GM04503 (cell line): ENCODE measurements around the gene XXYLT1.

Source experiments
- DNase-seq: peaks from one replicate; pipeline ENCODE4 v3.0.0-alpha.2; 2012; ENCODE audit warnings: low read depth

Gene XXYLT1

DNA sequence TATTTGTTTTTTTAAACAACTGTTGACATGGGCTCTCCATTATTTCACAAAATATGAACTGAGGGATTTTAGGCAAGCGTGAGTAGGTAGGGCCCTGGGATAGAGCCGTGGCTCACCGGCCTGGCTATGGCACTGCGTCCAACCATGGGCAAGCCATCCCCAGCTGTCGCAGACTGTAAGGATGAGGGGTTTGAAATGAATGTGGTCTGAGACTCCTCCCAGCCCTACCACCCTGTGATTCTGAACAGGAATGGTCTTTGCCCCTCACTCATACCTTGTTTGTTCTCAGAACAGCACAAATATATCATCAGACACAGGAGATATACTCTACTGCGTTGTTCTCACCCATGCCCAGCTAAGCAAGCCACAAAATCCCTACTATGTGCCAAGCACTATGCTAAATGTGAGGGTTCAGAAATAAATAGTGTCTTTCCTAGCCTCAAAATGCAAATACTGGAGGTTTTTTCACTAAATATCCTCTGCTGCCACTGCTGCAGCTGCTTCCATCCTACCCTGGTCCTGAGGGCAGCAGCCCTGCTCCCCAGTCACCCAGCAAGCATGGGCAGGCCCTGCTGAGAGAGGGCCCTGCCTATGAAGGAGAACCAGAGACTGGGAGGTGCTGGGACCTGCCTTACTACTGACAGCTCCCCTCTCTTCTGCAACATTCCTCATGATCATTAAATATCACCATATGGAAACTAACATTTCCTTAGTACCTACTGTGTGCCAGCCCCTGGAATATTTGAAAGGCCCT is 102.8 kb downstream of the XXYLT1 start:
- no peak for DNase-seq

DNA sequence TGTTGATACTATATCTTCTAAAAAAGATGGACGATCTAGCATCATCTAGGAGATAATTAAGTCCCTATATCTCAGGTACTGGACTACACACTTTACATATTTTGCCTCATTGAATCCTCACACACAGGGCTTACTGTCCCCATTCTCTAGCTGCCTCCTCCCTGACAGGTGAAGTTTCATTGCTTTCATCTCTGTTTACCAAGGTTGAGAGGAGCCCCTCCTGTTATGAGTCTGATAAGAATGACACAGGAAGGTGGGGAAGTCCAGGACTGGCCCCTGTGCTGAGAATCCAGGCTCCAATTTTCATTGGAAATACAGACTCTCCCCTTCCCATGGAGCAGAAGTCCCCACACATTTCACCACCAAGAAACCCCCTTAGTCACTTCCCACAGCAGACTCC is 105.2 kb downstream of the XXYLT1 start:
- no peak for DNase-seq

DNA sequence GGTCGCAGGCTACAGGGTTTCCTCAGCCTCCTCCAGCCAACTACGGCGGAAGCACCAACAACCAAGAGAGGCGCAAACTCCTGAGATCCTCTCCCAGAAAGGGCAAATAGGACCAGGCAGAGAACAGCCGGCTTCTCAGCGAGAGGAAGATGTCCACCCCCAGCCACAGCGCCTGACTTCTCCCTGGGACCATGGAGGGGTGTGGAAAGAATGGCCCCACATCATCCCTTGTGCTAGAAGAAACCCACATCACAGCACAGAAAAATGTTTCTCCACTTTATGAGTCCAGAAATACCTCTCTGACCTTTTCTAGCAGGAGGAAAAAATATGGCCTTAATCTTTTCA is 105.7 kb downstream of the XXYLT1 start:
- no peak for DNase-seq

DNA sequence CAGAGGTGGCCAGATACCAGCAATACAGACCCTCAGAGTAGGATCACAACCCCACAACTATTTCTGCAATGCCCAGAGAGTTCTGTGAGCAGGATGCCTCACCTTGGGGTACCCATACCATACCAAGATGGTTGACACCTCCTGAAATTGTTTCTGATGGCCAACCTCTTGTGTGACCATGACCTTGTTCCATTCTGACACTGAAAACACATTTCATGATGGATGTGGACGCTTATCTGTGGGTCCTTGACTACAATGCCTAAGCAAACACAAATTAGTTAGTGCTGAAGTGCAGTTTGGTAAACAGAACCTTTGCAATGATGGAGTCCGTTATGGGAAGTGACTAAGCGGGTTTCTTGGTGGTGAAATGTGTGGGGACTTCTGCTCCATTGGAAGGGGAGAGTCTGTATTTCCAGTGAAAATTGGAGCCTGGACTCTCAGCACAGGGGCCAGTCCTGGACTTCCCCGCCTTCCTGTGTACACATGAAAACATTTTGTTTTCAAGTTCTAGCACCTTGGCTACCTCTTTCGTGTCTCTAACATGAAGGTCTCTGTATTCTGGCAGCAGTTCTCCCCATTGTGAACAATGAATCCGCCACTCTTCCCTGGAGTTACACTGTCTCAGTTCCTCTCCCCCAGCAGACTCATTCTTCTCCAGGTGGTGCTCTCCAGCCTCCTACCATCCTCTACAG is 106.2 kb downstream of the XXYLT1 start:
- no peak for DNase-seq

DNA sequence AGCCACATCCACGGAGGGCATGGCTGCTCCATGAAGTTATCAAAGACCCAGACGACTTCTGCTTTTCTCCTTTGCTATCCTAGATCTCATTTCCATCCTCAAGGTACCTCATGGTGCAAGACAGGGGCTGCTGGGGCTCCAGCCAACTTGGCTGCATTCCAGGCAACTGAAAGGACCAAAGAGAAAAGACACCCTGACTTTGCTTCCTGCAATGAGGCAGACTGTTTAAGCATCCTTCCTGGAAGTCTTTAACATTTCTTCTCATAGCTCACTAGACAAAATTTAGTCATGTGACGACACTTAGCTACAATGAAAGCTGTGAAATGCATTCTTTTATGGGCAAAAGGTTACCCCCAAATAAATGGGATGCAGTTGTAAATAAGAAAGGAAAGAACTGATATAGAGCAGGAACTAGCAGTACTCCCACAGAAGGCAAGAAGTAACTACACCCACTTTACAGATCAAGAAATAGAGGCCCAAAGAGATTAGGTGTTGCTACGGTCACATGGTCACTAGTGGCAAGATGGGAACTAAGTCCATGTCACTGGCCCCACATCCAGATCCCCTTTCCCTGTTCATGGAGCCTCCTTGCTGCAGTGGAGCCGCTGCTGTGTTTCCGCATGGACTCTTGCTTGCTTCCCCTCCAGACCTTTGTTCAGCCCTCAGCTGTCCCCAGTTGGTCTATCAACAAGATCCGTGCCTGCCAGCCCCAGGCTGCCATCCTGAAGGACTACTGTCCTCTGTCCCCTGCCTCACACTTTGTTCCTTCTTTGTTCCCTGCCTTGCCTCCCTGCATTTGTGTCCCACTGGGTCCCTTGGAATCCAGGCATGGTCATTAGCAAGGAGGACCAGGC is 107.0 kb downstream of the XXYLT1 start:
- no peak for DNase-seq

DNA sequence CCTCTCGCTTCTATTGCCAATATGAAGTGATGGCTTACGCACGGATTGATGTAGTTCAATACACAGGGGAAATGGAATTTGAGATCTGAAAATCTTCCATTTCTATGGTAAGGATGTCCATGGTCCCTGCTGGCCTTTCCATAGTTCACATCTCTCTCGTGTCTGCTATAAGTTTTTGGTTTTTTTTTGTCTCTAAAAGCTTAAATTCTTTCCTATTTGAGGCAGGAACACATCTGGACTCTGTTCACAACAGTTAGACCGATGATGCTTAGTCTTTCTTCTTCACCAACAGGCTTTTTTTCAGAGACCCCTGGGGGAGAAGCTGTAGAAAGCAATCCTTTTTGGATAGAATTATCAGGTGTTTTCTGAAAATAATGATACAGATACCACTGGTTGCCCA is 108.1 kb downstream of the XXYLT1 start:
- no peak for DNase-seq

DNA sequence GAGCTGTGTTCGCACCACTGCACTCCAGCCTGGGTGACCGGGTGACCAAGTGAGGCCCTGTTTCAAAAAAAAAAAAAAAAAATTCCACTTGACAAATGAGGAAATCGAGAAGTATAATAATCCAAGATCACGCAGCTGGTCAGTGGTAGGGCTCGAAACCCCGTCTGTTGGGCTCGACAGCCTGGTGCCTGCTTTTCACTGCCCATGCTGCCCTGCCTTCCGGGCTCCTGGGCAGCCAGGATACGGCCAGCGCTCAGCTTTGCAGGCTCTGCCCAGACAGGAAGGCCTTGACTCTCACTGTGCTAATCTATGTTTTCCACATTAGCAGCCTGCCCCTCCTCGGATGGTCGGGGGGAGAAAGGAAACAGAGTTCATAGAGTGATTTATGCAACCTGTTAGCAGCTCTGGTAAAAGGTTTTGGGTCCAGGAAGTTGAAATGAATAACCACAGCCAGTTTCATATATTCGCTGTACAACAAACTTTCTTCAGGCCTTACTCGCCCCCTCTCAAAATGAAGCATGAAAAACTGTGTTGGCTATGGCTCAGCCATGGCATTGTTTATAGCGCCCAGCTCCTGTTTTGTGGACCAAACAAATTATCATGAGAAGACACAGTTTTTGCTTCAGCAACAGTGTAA is 108.8 kb downstream of the XXYLT1 start:
- no peak for DNase-seq

DNA sequence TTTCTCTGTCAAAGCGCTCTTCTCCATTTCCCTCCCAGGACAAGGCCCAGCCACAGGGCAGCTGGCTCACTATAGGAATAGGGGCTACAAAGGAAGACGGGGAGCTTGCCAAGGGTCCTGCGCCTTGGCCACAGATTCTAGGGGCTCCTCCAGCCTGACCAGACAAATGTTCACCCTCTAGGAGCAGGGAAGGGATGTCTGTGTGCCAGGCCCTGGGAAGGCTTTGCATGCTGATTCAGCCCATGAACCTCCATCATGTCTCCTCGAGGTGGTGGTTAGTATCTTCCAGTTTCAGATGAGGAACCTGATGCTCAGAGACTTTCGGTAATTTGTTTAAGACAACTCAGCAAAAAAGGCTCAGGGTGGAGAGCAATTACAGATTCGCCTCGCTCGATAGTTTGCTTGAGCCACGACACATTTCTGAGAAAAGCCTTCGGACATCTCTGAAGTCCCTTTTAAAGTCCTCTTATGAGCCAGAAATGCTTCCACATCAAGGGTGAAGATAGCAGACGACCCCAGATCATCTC is 110.0 kb downstream of the XXYLT1 start:
- DNase-seq = no peak

DNA sequence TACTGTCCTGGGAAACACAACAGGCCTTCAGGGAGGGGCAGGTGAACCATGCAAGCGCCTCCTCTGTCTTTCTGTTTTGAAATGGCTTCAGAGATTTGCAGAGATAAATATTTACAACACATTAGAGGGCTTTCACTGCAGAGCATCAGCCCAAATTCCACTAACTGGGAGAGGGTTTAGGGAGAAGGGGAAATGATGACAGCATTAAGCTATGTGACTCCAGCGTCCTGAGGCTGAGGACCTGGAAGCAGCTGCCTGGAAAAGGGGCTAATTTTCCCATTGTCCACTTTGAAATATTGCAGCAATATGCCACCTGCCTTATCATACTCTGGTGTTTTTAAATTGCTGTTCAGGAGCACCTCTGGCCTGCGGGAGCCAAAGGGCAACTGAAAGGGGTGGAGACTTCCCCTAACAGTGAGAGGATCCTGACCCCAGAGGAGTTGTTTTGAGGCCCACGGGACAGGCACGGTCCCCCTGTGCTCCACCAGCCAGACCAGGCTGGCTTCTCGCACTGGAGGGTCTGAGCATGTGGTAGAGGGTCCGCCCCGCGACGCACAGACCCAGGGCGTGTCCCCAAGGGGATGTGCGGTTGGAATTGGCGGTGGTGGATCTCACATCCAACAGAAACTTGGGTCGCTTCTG is 110.6 kb downstream of the XXYLT1 start:
- peak; percentile 62 for DNase-seq

DNA sequence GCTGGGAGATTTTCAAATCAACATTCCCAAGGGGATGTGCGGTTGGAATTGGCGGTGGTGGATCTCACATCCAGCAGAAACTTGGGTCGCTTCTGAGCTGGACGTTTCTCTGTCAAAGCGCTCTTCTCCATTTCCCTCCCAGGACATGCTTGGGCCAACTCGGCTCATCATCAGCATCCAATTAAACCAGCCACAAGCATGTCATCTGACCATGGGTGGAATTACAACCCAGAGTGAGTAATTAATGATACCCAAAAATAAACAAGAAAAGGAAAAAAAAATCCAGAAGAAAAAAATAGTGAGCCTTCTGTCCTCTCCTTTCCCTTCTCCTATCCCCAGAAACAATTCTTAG is 111.2 kb downstream of the XXYLT1 start:
- peak; percentile 54 for DNase-seq

DNA sequence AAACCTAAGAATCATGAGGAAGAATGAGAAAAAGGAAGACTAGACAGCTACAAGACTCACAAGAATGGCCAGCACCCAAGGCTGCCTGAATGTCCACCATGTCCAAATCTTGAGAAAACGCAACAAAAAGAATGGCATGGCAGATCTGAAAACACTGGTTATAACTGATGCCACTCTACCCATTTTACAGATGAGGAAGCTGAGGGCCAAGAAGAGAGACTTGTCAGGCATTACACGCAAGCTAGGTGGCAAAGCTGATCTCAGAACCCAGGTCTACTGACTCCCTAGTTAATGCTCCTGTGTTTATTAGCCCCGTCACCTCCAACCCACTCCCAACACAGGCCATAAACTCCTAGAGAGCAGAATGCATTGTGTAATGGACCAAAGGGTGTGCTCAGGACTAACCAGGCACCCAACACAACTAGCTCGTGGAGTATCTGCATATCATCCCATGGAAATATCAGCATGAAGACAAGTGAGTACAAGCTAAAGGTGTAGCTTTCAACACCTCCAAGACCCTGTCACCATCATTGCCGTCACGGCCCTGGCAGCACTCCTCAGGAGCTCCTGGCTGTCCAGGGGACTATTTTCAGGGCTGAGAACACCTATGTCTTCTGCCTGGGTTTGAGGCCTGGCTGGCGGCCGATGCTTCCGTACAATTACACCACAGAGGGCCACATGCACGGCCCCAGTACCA is 111.7 kb downstream of the XXYLT1 start:
- DNase-seq = no peak

DNA sequence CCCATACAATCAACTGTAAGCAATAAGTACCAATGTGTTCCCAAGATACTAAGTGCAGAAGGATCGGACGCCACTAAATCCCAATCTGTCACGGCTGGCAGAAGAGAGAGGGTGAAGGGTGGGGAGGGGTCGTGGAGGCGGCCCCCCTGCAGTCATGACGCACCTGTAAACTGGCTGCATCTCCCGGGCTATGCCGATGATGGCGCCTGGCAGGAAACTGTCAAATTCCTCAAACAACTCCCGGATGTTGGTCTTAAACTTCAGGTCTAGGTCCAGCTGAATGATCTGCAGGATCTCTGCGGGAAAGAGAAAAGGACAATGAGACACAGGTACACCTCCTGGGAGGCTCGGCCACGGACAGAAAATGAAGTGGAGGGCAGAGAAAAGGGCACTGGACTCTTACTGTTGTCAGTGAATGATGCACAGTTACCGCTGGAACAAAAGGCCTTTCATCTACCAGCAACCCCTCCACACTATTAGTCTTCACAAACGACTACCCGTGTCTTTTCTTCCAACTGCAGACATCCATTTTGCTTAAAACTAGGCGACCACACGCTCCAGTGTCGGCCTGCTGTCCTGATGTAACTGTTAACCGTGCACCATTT is 114.6 kb downstream of the XXYLT1 start:
- DNase-seq = no peak

DNA sequence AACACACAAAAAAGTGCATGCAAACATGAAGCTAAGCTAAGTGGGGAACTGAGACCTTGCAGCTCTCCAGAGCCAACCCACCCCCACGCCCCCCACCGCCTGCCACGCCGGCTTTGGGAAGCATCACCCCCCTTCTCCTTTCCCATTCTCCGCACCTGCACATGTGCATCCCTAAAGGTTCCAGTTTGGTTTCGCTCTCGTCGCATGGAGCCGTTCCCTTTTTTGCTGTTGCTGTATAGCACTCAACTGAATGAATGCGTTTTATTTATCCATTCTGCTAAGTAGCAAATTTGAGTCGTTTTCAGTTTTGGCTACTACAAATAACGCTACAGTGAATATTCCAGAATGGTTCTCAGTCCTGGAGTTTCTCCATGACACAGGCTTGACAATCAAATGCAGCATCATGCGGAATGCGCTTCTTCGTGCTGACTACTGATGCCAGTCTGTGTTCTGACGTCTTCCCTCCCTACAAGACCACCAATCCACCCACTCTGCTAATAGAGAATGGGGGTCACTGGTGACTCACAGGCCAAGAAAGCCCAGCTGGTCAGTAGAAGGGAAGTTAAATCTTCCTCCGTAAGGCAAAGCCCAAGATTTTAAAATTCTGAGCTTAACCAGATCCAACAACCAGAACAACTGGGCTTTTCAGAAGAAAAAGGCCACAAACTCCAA is 115.3 kb downstream of the XXYLT1 start:
- no peak for DNase-seq

DNA sequence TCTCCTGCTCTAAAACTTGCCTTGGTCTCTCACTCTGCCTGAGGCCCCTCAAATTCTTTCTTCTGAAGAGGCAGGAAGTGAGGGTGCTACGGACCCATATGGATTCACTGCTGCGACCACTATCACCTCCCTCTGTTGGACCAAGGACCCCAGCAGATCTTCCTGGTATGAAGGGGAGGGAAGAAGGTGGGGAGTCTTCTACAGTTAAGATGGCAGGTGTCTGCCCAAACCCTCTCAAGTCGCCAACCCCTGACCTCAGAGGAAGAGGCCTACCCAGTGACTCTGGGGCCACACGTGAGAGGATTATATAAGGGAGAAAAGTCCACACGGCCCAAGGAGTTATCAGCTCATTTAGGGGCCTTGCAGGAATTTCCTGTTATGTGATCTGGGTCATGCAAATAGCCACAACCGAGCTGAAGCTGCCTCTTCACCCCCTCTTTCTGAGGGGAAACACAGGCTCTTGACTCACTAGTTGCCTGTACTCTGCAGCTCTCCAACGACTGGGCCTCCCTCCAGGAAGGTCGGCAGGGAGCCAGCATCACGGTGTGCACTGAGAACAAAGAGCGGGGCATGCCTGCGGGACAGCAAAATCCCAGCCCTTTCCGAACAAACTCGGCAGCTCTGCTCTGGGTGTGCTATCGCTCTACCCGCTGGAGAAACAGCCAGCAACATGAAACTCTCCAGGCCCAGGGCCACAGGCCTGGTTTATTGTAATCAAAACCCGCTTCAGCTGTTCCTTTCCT is 116.0 kb downstream of the XXYLT1 start:
- peak; percentile 85 for DNase-seq

DNA sequence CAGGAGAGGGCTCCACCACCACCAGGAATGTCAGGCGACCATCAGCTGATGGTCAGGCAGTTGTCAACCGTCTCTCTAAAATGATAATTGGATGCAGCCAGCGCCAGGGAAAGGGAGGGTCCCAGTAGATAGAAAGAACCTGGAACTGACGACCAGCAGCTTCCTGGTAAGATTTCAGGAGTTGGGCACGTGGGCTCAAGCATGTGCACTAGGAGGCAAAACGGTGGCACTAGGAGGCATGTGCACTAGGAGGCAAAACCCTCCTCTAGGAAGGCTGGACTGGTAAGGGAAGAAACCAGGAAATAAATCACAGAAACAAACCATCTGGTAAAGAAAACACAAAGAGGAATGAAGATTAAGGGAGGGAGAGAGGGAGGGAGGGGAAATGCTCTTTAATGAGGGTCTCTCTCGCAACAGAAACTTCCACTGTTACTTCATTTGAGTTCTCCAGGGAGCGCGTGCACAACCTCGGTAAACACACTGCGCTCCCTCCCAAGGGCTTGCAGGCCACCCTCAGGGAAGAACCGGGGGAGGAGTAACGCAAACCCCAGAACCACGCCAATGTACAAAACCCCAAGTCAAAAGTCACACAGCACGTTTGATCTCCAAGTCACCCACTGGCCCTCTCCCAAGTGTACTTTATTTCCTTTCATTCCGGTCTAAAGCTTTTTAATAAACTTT is 116.7 kb downstream of the XXYLT1 start:
- DNase-seq = no peak

DNA sequence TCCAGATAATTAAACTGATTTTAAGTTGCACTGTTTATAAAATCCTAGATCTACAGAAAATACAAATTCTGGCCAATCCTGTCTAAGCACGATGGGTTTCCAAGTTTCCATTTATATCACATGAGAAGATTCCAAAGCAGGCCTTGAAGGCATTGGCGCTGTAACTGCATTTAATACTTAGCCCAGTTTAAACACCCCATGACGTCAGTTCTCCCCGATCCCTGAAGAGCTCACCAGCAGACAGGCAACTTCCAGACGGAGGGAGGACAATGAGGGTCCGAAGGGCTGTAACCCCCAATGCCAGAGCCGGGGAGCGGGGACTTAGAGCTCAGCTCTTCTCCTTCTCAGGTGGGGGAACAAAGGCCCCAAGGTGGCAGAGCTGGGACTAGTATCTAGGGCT is 117.3 kb downstream of the XXYLT1 start:
- DNase-seq = no peak

DNA sequence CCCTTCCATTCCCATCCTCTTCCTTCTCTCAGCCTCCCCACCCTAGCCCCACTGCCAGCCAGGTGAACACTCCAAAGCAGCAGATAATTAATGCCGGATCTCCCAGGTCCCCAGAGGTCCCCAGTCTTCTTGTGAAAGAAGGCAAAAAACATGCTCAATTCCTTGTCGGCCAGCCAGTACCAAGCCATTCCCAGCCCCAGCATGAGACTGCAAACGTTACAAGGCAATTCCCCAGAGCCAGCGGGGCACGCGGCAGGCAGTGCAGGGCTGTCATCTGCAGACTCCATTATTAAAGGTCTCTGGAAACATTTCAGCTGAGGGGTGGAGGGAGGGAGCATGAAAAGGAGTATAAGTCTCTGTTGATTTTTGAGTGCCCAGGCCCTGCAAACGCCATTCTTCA is 117.8 kb downstream of the XXYLT1 start:
- no peak for DNase-seq

DNA sequence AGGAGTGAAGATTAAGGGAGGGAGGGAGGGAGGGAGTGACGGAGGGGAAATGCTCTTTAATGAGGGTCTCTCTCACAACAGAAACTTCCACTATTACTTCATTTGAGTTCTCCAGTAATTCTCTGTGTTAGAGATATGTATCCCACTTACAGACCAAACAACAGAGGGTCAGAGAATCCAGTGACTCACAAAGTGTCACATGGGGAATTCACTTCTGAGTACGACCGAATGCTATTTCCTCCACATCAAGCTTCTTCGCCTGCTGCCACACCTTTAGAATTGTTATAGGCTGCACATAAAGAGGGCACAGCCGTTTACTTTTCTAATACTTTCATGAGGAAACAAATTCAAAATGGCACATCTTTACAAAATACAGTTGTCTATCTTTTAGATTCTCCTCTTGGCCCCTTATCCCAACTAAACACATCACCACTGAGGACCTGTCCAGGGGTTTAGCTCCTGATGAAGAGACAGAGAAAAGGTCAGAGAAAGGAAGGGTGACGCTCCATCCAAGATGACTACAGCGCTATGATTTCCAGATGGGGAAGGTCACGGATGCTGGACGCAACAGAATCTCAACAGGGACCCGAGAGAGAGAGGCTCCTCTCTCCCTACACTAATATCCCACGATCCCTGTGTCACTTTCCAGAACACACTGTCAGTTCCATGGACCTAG is 119.0 kb downstream of the XXYLT1 start:
- DNase-seq = peak; percentile 72
